ENCODE data around the gene FARP2. TPM values are rescaled to one million over a fixed set of nuclear protein-coding genes. Genes with fewer than 3 reads are reported as not detected.

Gene FARP2
- total RNA-seq, 2 experiments from 2014 or later, result 17.2 to 18.3 TPM

GRCh38 chr2:241320394-241320793, 35.7 kb upstream of the FARP2 start:
- Mint-ChIP-seq H3K36me3 (ENCODE audit: low read depth) (peaks cover 64% of the 10 kb centered on the region), H3K9me3 (no peaks in the 10 kb centered on the region), H3K4me1 (ENCODE audit: low read depth) (peaks cover 75% of the 10 kb centered on the region), H3K27ac (peak overlapping the region; percentile 58), H3K27me3 (no peaks in the 10 kb centered on the region), H3K4me3 (peak overlapping the region; percentile 75)
- Histone ChIP-seq H3K36me3 (ENCODE audit: insufficient read depth, low read length) (peaks cover 21% of the 10 kb centered on the region), H3K4me3 (ENCODE audit: low read length) (no peak overlapping the region), H3K27me3 (ENCODE audit: control insufficient read depth in 1 of 2, insufficient read depth in 2 of 2, low read length in 2 of 2) (no peaks in the 10 kb centered on the region), H3K27ac (ENCODE audit: low read depth in 1 of 2, low read length in 2 of 2) (no peak overlapping the region), H3K9me3 (ENCODE audit: control insufficient read depth in 1 of 2, insufficient read depth in 1 of 2, low read length in 2 of 2) (no peaks in the 10 kb centered on the region), H3K4me1 (ENCODE audit: insufficient read depth, low read length) (peaks cover 47% of the 10 kb centered on the region)
- DNase-seq, result no peak
- POLR2A ChIA-PET, result no interaction called here
- no peak for TF ChIP-seq CTCF (IDR thresholded peaks at IDR 0.05)
- ATAC-seq (ENCODE audit: poor library complexity), result no peak
- intact Hi-C loops (cut with DNase I, micrococcal nuclease), result no loop called here
- CTCF ChIA-PET, result interaction anchor here (1.3 kb wide), 1 partner anchor 10 kb away, joined by 3 read pairs; no protein-coding TSS in a partner anchor

GRCh38 chr2:241321033-241321432, 35.1 kb upstream of the FARP2 start:
- Mint-ChIP-seq H3K36me3 (ENCODE audit: low read depth) (peaks cover 62% of the 10 kb centered on the region), H3K4me1 (ENCODE audit: low read depth) (peaks cover 73% of the 10 kb centered on the region), H3K27me3 (no peaks in the 10 kb centered on the region), H3K9me3 (no peaks in the 10 kb centered on the region), H3K27ac (no peak overlapping the region), H3K4me3 (peak overlapping the region; percentile 54)
- H3K4me1 ChIP-seq (ENCODE audit: insufficient read depth, low read length), result peaks cover 47% of the 10 kb centered on the region
- no peaks in the 10 kb centered on the region for H3K27me3 ChIP-seq (ENCODE audit: control insufficient read depth in 1 of 2, insufficient read depth in 2 of 2, low read length in 2 of 2)
- no peak overlapping the region for H3K27ac ChIP-seq (ENCODE audit: low read depth in 1 of 2, low read length in 2 of 2)
- TF ChIP-seq CTCF (IDR thresholded peaks at IDR 0.05), result no peak
- ATAC-seq (ENCODE audit: poor library complexity) (no peak), DNase-seq (no peak)
- POLR2A ChIA-PET, result interaction anchor here (0.8 kb wide), 1 partner anchor 413 kb away, joined by 3 read pairs; the partner anchor contains the start of gene D2HGDH
- intact Hi-C loops (cut with DNase I, micrococcal nuclease), result no loop called here
- CTCF ChIA-PET, result no interaction called here
- H3K9me3 ChIP-seq (ENCODE audit: control insufficient read depth in 1 of 2, insufficient read depth in 1 of 2, low read length in 2 of 2), result no peaks in the 10 kb centered on the region
- H3K36me3 ChIP-seq (ENCODE audit: insufficient read depth, low read length), result peaks cover 26% of the 10 kb centered on the region
- no peak overlapping the region for H3K4me3 ChIP-seq (ENCODE audit: low read length)

- H3K36me3 Mint-ChIP-seq (ENCODE audit: low read depth), result peaks cover 62% of the 10 kb centered on the region
- peaks cover 65% of the 10 kb centered on the region for H3K4me1 Mint-ChIP-seq (ENCODE audit: low read depth)
- intact Hi-C loops (cut with DNase I, micrococcal nuclease), result no loop called here
Measured at GRCh38 chr2:241321886-241322285, 34.2 kb upstream of the FARP2 start.

More at GRCh38 chr2:241321886-241322285, 34.2 kb upstream of the FARP2 start:
- H3K4me3 ChIP-seq (ENCODE audit: low read length), result no peak overlapping the region
- ChIA-PET CTCF (no interaction called here), POLR2A (interaction anchor here (0.8 kb wide), 1 partner anchor 413 kb away, joined by 3 read pairs; the partner anchor contains the start of gene D2HGDH)
- no peak for DNase-seq
- no peak overlapping the region for H3K27ac Mint-ChIP-seq
- H3K4me3 Mint-ChIP-seq, result no peak overlapping the region
- H3K9me3 ChIP-seq (ENCODE audit: control insufficient read depth in 1 of 2, insufficient read depth in 1 of 2, low read length in 2 of 2), result no peaks in the 10 kb centered on the region
- H3K9me3 Mint-ChIP-seq, result no peaks in the 10 kb centered on the region
- peaks cover 34% of the 10 kb centered on the region for H3K36me3 ChIP-seq (ENCODE audit: insufficient read depth, low read length)
- H3K27me3 Mint-ChIP-seq, result no peaks in the 10 kb centered on the region
- H3K27ac ChIP-seq (ENCODE audit: low read depth in 1 of 2, low read length in 2 of 2), result no peak overlapping the region
- TF ChIP-seq CTCF (IDR thresholded peaks at IDR 0.05), result no peak
- no peak for ATAC-seq (ENCODE audit: poor library complexity)
- peaks cover 39% of the 10 kb centered on the region for H3K4me1 ChIP-seq (ENCODE audit: insufficient read depth, low read length)
- no peaks in the 10 kb centered on the region for H3K27me3 ChIP-seq (ENCODE audit: control insufficient read depth in 1 of 2, insufficient read depth in 2 of 2, low read length in 2 of 2)
